Effector CD8-positive, alpha-beta T cell (primary cell): ENCODE results near the gene TENM4.

Experiments
- DNase-seq: peaks from one replicate; lab custom pipeline; 2025; lab: John Stamatoyannopoulos, UW

The TENM4 gene

GRCh38 chr11:79449040-79449439 is 8.2 kb upstream of the TENM4 start:
- no peak for DNase-seq

- no peak for DNase-seq
These were observed 6.4 kb upstream of the TENM4 start for GRCh38 chr11:79447038-79447786.

GRCh38 chr11:79444923-79445322 is 4.1 kb upstream of the TENM4 start:
- DNase-seq = no peak

- no peak for DNase-seq
These were observed 638 bp upstream of the TENM4 start for GRCh38 chr11:79441461-79441875.

GRCh38 chr11:79439886-79440570 is 802 bp downstream of the TENM4 start:
- no peak for DNase-seq

- DNase-seq = no peak
These were observed 1.4 kb downstream of the TENM4 start for GRCh38 chr11:79439410-79439885.

- no peak for DNase-seq
These were observed 2.0 kb downstream of the TENM4 start for GRCh38 chr11:79438631-79439409.

GRCh38 chr11:79437981-79438630 is 2.7 kb downstream of the TENM4 start:
- no peak for DNase-seq

- DNase-seq = no peak
These were observed 3.4 kb downstream of the TENM4 start for GRCh38 chr11:79437278-79437980.

GRCh38 chr11:79436919-79437277 is 3.9 kb downstream of the TENM4 start:
- no peak for DNase-seq

GRCh38 chr11:79434283-79434682 is 6.5 kb downstream of the TENM4 start:
- no peak for DNase-seq

GRCh38 chr11:79432138-79432537 is 8.7 kb downstream of the TENM4 start:
- DNase-seq = no peak

GRCh38 chr11:79431535-79431934 is 9.3 kb downstream of the TENM4 start:
- DNase-seq = no peak

- no peak for DNase-seq
These were observed 10.6 kb downstream of the TENM4 start for GRCh38 chr11:79430280-79430679.

- DNase-seq = no peak
These were observed 12.4 kb downstream of the TENM4 start for GRCh38 chr11:79428406-79428805.

GRCh38 chr11:79427611-79428327 is 13.1 kb downstream of the TENM4 start:
- no peak for DNase-seq

- DNase-seq = no peak
These were observed 13.7 kb downstream of the TENM4 start for GRCh38 chr11:79427126-79427525.

GRCh38 chr11:79425463-79425862 is 15.4 kb downstream of the TENM4 start:
- no peak for DNase-seq

GRCh38 chr11:79423736-79424135 is 17.1 kb downstream of the TENM4 start:
- no peak for DNase-seq

GRCh38 chr11:79422866-79423265 is 18.0 kb downstream of the TENM4 start:
- no peak for DNase-seq

- DNase-seq = no peak
These were observed 19.0 kb downstream of the TENM4 start for GRCh38 chr11:79421820-79422219.
